ENCODE measurements around the gene GRK2.

DNA sequence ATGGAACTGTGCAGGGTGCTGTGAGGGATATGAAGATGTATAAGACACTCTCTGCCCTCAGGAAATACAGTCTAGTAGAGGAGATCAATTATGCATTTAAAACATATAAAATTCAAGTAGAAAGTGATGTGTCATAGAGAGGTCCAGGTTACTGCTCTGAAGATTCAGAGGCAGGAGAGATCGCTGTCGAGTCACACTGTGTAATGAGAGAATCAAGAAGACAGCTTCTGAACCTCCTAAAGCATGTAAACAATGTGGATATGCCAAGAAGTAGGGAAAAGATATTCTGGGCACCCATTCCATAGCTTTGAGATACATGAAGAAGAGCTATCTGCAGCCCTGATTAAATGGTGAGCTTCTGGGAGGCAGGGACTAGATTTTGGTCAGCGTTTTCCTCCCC is 53.7 kb downstream of the GRK2 start:
- no peak for TF ChIP-seq FOXA1 (IDR thresholded peaks at IDR 0.05)
- TF ChIP-seq, protein P1, sequence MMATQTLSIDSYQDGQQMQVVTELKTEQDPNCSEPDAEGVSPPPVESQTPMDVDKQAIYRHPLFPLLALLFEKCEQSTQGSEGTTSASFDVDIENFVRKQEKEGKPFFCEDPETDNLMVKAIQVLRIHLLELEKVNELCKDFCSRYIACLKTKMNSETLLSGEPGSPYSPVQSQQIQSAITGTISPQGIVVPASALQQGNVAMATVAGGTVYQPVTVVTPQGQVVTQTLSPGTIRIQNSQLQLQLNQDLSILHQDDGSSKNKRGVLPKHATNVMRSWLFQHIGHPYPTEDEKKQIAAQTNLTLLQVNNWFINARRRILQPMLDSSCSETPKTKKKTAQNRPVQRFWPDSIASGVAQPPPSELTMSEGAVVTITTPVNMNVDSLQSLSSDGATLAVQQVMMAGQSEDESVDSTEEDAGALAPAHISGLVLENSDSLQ (IDR thresholded peaks at IDR 0.05): no peak
- no peak for TF ChIP-seq SP1 (IDR thresholded peaks at IDR 0.05)
- TF ChIP-seq ZNF384 (IDR thresholded peaks at IDR 0.05): no peak
- no peak for TF ChIP-seq FOXM1 (IDR thresholded peaks at IDR 0.05; ENCODE audit: borderline replicate concordance)
- no peak for TF ChIP-seq FOXK2 (IDR thresholded peaks at IDR 0.05)
- TF ChIP-seq BHLHE40 (IDR thresholded peaks at IDR 0.05; ENCODE audit: borderline replicate concordance): no peak
- TF ChIP-seq SUZ12 (IDR thresholded peaks at IDR 0.05): no peak
- TF ChIP-seq TARDBP (IDR thresholded peaks at IDR 0.05): no peak
- TF ChIP-seq NFRKB (IDR thresholded peaks at IDR 0.05): no peak
- TF ChIP-seq ELF4 (IDR thresholded peaks at IDR 0.05): no peak
- no peak for TF ChIP-seq ARNT (IDR thresholded peaks at IDR 0.05)
- TF ChIP-seq HDGF (IDR thresholded peaks at IDR 0.05; ENCODE audit: borderline replicate concordance): no peak
- no peak for TF ChIP-seq CTBP1 (IDR thresholded peaks at IDR 0.05; ENCODE audit: borderline replicate concordance)

Measured in HEK293T (cell line).